Measurements from ENCODE around the gene FBXL19. TPM values are rescaled to one million over a fixed set of nuclear protein-coding genes. Genes with fewer than 3 reads are reported as not detected.
"Not testable (repeated sequence)": the region's sequence is repeated elsewhere in the genome, so short reads cannot be mapped to it uniquely, and the experiment has no call there.

FBXL19 gene
- total RNA-seq, 1 donor from 2014 or later = 11.4 TPM

GRCh38 chr16:30921748-30922419 lies 1.5 kb upstream of the FBXL19 start:
- DNase-seq (ENCODE audit: low spot score) = peak; percentile 94

- peak; percentile 100 for DNase-seq (ENCODE audit: low spot score)
Measured at GRCh38 chr16:30922420-30922959, 882 bp upstream of the FBXL19 start.

GRCh38 chr16:30922960-30923535 lies 324 bp upstream of the FBXL19 start:
- DNase-seq (ENCODE audit: low spot score) = peak; percentile 99

GRCh38 chr16:30924076-30924912 lies 922 bp downstream of the FBXL19 start:
- DNase-seq (ENCODE audit: low spot score) = no peak

- no peak for DNase-seq (ENCODE audit: low spot score)
Measured at GRCh38 chr16:30924913-30925631, 1.7 kb downstream of the FBXL19 start.

GRCh38 chr16:30925632-30925987 lies 2.2 kb downstream of the FBXL19 start:
- no peak for DNase-seq (ENCODE audit: low spot score)

GRCh38 chr16:30925995-30926811 lies 2.8 kb downstream of the FBXL19 start:
- DNase-seq (ENCODE audit: low spot score) = no peak

- no peak for DNase-seq (ENCODE audit: low spot score)
Measured at GRCh38 chr16:30926937-30927788, 3.8 kb downstream of the FBXL19 start.

- DNase-seq (ENCODE audit: low spot score) = no peak
Measured at GRCh38 chr16:30927789-30928378, 4.5 kb downstream of the FBXL19 start.

GRCh38 chr16:30928390-30928789 lies 5.0 kb downstream of the FBXL19 start:
- no peak for DNase-seq (ENCODE audit: low spot score)

- DNase-seq (ENCODE audit: low spot score) = no peak
Measured at GRCh38 chr16:30929167-30929566, 5.8 kb downstream of the FBXL19 start.

- DNase-seq (ENCODE audit: low spot score) = no peak
Measured at GRCh38 chr16:30930160-30930571, 6.8 kb downstream of the FBXL19 start.

GRCh38 chr16:30931068-30931650 lies 7.8 kb downstream of the FBXL19 start:
- DNase-seq (ENCODE audit: low spot score) = no peak

- DNase-seq (ENCODE audit: low spot score) = no peak
Measured at GRCh38 chr16:30934827-30935557, 11.6 kb downstream of the FBXL19 start.

- no peak for DNase-seq (ENCODE audit: low spot score)
Measured at GRCh38 chr16:30937692-30938091, 14.3 kb downstream of the FBXL19 start.

- not testable (repeated sequence) for DNase-seq (ENCODE audit: low spot score)
Measured at GRCh38 chr16:30939571-30939970, 16.2 kb downstream of the FBXL19 start.

GRCh38 chr16:30941600-30942425 lies 18.4 kb downstream of the FBXL19 start:
- no peak for DNase-seq (ENCODE audit: low spot score)

Measured in mesenteric fat pad (tissue), 1 donor.